Left hindlimb (tissue), 1 donor: ENCODE results near the gene ARPC4.
"Not testable (repeated sequence)": the region's sequence is repeated elsewhere in the genome, so short reads cannot be mapped to it uniquely, and the experiment has no call there.

Source experiments
- DNase-seq: peaks from one replicate; pipeline ENCODE4 v3.0.0-alpha.2; 2018

The ARPC4 gene

GRCh38 chr3:9825451-9826040 lies 32.7 kb downstream of the ARPC4 start:
- no peak for DNase-seq

DNA sequence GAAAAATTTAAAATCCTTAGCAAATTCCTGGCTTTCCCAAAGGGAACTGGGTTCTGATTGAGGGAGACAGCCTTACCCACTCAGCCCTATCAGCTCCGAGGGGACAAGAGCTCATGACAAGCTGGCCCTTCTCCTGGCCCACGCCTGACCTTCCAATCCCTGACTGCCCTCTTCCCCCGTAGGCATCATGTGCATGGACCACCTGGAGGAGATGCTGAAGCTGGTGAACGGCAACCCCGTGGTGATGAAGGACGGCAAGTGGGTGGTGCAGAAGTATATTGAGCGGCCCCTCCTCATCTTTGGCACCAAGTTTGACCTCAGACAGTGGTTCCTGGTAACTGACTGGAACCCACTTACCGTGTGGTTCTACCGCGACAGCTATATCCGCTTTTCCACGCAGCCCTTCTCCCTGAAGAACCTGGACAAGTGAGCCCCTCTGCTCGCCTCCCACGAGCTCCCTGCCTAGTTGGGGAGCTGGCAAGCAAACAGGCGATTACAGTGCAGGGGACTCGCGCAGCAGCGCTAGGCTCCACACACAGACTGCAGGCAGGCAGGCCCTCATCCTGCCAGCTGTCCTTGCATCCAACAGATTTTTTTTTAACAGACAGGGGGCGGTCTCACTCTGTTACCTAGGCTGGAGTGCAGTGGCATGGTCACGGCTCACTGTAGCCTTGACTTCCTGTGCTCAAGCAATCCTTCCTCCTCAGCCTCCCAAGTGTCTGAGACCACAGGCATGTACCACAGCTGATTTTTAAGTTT lies 34.1 kb downstream of the ARPC4 start:
- no peak for DNase-seq

DNA sequence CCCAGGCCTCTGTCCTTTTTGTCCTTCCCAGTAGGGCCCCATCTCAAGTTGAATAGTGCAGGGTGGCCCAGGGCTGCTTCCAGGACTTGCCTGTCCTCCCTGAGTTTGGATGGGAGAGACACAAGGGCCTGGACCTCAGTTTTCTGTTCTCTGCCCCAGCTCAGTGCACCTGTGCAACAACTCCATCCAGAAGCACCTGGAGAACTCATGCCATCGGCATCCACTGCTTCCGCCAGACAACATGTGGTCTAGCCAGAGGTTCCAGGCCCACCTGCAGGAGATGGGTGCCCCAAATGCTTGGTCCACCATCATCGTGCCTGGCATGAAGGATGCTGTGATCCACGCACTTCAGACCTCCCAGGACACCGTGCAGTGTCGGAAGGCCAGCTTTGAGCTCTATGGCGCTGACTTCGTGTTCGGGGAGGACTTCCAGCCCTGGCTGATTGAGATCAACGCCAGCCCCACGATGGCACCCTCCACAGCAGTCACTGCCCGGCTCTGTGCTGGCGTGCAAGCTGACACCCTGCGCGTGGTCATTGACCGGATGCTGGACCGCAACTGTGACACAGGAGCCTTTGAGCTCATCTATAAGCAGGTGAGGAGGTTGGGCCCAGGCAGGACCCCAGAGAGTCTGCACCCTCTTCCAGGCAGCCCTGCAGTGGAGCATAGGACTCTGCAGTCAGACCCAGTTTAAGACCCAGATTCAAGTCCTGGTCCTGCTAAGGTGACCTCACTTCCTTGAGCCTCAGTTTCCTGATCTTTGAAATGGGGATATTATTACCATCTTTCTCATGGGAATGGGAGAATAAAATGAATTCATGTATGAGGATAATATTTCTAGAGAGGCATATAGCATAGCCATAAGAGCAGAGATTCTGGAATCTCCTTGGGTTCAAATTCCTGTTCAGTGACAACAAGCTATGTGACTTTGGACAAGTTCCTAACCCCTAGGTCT lies 36.2 kb downstream of the ARPC4 start:
- DNase-seq = no peak

- DNase-seq = no peak
These were observed 38.4 kb downstream of the ARPC4 start for GRCh38 chr3:9831253-9831652.

GRCh38 chr3:9833078-9833477 lies 40.2 kb downstream of the ARPC4 start:
- no peak for DNase-seq

DNA sequence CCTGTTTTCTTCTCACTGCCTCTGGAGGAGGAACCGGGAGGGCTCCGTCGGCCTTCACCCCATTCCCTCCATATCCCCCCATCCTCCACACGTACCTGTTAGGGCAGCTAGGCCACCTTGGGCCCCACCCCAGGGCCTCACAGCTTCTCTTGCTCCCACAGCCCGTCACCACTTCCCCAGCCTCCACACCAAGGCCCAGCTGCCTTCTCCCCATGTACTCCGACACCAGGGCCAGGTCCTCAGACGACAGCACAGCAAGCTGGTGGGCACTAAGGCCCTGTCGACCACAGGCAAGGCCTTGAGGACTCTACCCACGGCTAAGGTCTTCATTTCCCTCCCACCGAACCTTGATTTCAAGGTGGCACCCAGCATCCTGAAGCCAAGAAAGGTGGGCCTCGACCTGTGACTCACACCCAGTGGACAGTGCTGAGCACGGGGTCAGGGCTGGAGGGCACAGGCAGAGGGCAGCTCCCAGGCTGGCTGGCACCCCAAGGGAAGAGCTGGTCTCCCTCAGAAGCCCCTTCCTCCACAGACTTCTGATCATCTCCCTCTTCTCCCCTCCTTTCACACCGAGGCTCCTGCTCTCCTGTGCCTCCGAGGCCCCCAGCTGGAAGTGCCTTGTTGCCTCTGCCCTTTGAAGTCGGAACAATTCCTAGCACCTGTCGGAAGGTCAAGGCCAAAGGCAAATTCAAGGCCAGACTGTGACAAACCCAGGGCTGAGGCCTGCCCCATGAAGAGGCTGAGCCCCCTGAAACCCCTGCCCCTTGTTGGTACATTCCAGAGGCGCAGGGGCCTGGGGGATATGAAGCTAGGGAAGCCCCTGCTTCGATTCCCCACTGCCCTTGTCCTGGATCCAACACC lies 41.9 kb downstream of the ARPC4 start:
- DNase-seq = no peak

DNA sequence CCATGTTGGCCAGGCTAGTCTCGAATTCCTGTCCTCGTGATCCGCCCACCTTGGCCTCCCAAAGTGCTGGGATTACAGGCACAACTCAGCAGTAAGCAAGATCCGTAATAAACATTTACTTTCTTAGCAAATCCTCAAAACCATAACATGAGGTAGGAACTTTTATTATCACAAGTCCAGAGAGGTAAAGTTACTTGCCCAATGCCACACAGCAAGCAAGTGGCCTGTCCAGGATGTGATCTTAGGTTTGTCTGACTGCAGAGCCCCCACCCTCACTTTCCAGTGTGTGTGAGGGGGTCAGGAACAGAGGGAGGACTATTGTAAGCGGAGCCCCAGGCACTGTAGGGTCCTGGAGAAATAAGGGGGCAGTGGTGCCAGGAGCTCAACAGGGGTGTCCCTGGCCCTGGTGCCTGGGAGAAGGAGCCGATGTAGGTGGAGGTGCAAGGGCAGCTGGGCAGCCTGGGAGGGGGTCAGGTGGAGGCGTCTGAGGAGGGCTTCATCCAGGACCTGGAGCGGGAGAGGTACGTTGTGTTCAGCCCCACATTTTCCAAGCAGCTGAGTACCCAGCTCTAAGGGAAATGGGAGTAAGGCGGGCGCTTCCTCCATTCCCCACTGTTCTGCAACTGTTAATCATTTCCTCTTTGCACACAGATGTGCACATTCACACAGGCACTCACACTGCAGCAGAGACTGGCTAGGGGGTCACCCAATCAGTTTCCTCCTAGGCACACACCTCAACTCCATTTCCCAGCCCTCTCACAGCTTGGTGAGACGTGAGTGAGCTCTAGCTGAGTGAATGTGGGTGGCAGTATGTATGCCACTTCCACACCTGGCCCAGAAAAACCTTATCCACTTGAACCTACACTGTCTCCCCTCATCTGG lies 45.1 kb downstream of the ARPC4 start:
- no peak for DNase-seq

GRCh38 chr3:9838856-9839255 lies 46.0 kb downstream of the ARPC4 start:
- no peak for DNase-seq

- DNase-seq = no peak
These were observed 48.1 kb downstream of the ARPC4 start for GRCh38 chr3:9841015-9841414.

- peak; percentile 97 for DNase-seq
These were observed 51.0 kb downstream of the ARPC4 start, which contains the start of gene RPUSD3 for GRCh38 chr3:9843715-9844438. RPUSD3 (minus strand) TSS chr3:9844008; CDS start chr3:9843990, 18 bp downstream.

DNA sequence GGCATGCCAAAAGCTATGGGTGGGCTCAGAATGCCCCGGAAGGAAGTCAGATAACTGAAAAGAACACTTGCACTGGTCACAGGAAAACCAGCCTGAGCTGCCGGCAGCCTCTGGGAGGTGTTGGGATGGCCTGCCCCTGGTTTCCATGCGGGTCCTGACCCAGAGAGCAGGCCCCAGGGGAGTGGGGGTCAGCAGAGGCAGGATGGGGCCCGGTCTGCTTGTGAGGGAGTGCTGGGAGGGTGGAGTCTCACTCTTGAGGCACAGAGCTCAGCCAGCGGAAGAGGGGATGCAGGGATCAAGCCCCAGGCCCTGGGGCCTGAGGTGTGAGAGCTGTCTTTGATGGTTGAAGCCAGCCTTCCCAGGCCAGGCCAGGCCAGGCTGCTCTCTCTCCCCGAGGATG lies 53.3 kb downstream of the ARPC4 start:
- no peak for DNase-seq

DNA sequence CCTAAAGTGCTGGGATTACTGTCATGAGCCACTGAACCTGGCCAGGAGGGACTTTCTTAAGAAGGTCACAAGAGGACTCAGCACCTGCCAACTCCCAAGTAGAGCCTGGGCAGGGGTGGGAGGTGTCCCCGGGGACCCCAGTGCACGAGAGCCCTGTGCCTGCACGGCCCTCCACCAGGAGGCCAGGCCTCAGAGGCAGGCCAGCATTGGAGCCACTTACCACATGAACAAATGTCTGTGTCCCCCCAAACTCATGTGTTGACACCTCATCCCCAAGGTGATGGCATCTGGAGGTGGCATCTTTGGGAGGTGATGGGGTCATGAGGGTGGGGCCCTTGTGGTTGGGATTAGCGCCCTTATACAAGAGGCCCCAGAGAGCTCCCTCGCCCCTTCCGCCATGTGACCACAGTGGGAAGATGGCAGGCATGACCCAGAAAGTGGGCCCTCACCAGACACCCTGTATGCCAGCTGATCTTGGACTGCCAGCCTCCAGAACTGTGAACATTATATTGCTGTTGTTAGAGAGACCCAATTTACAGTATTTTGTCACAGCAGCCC lies 54.1 kb downstream of the ARPC4 start:
- no peak for DNase-seq

GRCh38 chr3:9847870-9848269 lies 55.0 kb downstream of the ARPC4 start:
- not testable (repeated sequence) for DNase-seq

DNA sequence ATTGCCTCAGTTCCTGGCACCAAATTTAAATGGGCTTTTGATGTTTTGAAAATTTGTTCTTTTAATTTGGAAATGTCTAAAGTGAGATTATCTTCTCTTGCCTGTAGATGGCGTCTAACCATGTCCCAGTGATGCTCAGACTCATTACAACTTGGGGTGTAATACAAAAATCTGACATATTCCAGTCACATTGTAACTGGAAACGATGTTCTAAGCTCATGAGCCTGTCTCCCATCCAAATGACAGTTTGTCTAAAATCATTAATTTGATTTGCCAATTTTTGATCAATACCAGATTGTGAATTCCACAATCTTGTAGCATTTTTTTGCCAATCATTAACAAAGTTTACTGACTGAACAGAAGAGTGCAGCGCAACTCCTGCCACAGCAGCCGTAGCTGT lies 56.0 kb downstream of the ARPC4 start:
- DNase-seq = not testable (repeated sequence)

DNA sequence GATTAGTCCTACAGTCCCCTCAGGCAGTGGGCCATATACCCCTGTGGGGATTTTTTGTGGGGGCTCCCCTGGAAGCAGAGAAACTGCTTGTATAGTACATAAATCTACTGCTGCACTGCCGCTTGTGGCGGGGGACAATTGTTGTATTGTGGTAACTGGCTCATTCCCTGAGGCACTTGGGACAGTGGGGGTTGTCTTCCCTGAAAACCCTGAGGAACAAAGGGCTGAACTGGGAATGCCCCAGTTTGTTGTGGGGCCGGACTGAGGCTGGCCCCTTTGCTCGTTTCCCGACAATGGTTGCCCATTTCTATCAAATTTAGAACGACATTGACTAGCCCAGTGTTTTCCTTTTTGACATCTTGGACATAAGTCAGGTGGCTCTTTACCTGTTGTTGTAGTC lies 58.5 kb downstream of the ARPC4 start:
- not testable (repeated sequence) for DNase-seq

GRCh38 chr3:9851926-9852325 lies 59.0 kb downstream of the ARPC4 start:
- not testable (repeated sequence) for DNase-seq

DNA sequence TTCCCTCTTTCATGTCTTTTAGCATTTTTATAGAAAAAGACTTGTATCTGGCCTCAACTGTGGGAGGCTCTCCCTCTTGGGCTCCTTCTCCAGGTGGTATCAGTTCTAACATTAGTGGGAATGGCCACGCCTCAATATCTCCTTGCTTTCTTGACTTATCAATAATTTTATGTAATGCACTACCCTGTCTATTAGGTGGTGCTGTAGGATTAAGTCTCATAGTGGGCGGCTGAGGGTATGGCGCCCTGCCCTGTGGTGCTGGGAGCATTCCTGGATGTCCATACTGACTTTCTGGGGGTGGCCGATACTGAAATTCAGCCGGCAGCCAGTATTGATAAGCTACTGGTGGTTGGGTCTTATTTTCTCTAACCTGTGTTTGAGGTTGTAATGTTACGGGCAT lies 59.6 kb downstream of the ARPC4 start:
- DNase-seq = no peak

GRCh38 chr3:9854291-9854940 lies 61.5 kb downstream of the ARPC4 start:
- DNase-seq = not testable (repeated sequence)

DNA sequence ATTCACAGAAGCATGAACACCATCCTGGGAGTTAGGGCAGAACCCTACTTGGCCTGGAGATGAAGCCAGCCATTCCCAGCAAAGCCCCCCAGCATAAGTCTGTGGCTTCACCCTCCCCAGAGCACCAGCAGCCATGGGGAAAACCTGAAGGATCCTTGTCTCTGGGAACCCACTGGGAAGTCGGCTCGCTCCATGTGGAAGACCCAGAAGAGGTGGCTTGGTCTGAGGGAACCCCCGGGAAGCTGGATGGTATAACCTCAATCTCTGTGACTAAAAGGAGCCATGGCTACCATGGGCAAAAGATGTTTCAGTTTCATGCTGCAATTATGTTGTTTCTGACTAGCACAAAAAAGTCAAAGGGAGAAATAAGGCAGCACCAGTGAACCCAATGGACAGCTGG lies 62.7 kb downstream of the ARPC4 start:
- DNase-seq = no peak
